ENCODE data around the gene FSTL5. TPM values are rescaled to one million over a fixed set of nuclear protein-coding genes. Genes with fewer than 3 reads are reported as not detected.

Gene FSTL5
- total RNA-seq, 1 donor from 2014 or later: not detected

GRCh38 chr4:161929956-161930355 is 233.8 kb downstream of the FSTL5 start:
- H3K4me3 ChIP-seq (ENCODE audit: low read depth, low read length): no peak overlapping the region
- DNase-seq (ENCODE audit: low read depth): no peak
- TF ChIP-seq CTCF (conservative IDR thresholded peaks at IDR 0.05; ENCODE audit: low read depth, low read length): no peak

GRCh38 chr4:161926033-161926828 is 237.6 kb downstream of the FSTL5 start:
- no peak overlapping the region for H3K4me3 ChIP-seq (ENCODE audit: low read depth, low read length)
- no peak for DNase-seq (ENCODE audit: low read depth)
- no peak for TF ChIP-seq CTCF (conservative IDR thresholded peaks at IDR 0.05; ENCODE audit: low read depth, low read length)

- no peak overlapping the region for H3K4me3 ChIP-seq (ENCODE audit: low read depth, low read length)
- DNase-seq (ENCODE audit: low read depth): no peak
- TF ChIP-seq CTCF (conservative IDR thresholded peaks at IDR 0.05; ENCODE audit: low read depth, low read length): no peak
Observed at GRCh38 chr4:161920304-161921052, 243.3 kb downstream of the FSTL5 start.

GRCh38 chr4:161919442-161920220 is 244.2 kb downstream of the FSTL5 start:
- no peak for TF ChIP-seq CTCF (conservative IDR thresholded peaks at IDR 0.05; ENCODE audit: low read depth, low read length)
- no peak overlapping the region for H3K4me3 ChIP-seq (ENCODE audit: low read depth, low read length)
- DNase-seq (ENCODE audit: low read depth): peak; percentile 35

GRCh38 chr4:161916035-161916434 is 247.8 kb downstream of the FSTL5 start:
- DNase-seq (ENCODE audit: low read depth): no peak
- H3K4me3 ChIP-seq (ENCODE audit: low read depth, low read length): no peak overlapping the region
- TF ChIP-seq CTCF (conservative IDR thresholded peaks at IDR 0.05; ENCODE audit: low read depth, low read length): no peak

GRCh38 chr4:161907590-161907955 is 256.2 kb downstream of the FSTL5 start:
- no peak overlapping the region for H3K4me3 ChIP-seq (ENCODE audit: low read depth, low read length)
- no peak for TF ChIP-seq CTCF (conservative IDR thresholded peaks at IDR 0.05; ENCODE audit: low read depth, low read length)
- DNase-seq (ENCODE audit: low read depth): no peak

All from epithelial cell of proximal tubule (primary cell).